Pericardium fibroblast (primary cell): Measurements from ENCODE around the gene NMS. TPM values are rescaled to one million over a fixed set of nuclear protein-coding genes. Genes with fewer than 3 reads are reported as not detected.

Source experiments
- total RNA-seq: library from RNA; depleted of rRNA; stranded (reverse); fragments of >200 nt; gene quantifications from 2 replicates; pipeline ENCODE4 v1.2.3, GENCODE V29; 2015

NMS gene, protein sequence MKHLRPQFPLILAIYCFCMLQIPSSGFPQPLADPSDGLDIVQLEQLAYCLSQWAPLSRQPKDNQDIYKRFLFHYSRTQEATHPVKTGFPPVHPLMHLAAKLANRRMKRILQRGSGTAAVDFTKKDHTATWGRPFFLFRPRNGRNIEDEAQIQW
- not detected in 2 replicates for total RNA-seq

GRCh38 chr2:100470182-100470581 lies at the start of gene NMS:
TSS of gene NMS (plus strand) at chr2:100470482. CDS start at chr2:100470489, 7 bp downstream.

Other genes with a start within 250 kb of the NMS start
- gene LONRF2, start 148.0 kb upstream of the NMS start, total RNA-seq, result under 0.01 and 1.0 TPM in 2 replicates
- gene CHST10, start 52.8 kb upstream of the NMS start, total RNA-seq, result 5.7 and 7.8 TPM in 2 replicates
- 7.4 and 9.2 TPM in 2 replicates for gene PDCL3, start 92.5 kb downstream of the NMS start, total RNA-seq